DMS153 treated with DMSO at 0.1 percent for 48 hours (cell line): ENCODE results near the gene TMEM255B.

Experiments used
- DNase-seq: peaks from one replicate; lab custom pipeline; 2025; ENCODE audit not compliant: unreplicated experiment; lab: John Stamatoyannopoulos, UW

Gene TMEM255B

GRCh38 chr13:113766035-113766800, 7.2 kb downstream of the TMEM255B start:
- DNase-seq = no peak

GRCh38 chr13:113767366-113767765, 8.3 kb downstream of the TMEM255B start:
- DNase-seq = no peak

GRCh38 chr13:113768018-113768905, 9.2 kb downstream of the TMEM255B start:
- no peak for DNase-seq

GRCh38 chr13:113769106-113769505, 10.1 kb downstream of the TMEM255B start:
- no peak for DNase-seq

- no peak for DNase-seq
These were observed 10.9 kb downstream of the TMEM255B start for GRCh38 chr13:113769881-113770280.

- no peak for DNase-seq
These were observed 11.4 kb downstream of the TMEM255B start for GRCh38 chr13:113770441-113770840.

GRCh38 chr13:113770937-113771336, 11.9 kb downstream of the TMEM255B start:
- no peak for DNase-seq

GRCh38 chr13:113771709-113772331, 12.8 kb downstream of the TMEM255B start:
- DNase-seq = no peak

- peak; percentile 16 for DNase-seq
These were observed 15.4 kb downstream of the TMEM255B start for GRCh38 chr13:113774177-113775107.

GRCh38 chr13:113775451-113776145, 16.6 kb downstream of the TMEM255B start:
- DNase-seq = no peak

- peak; percentile 80 for DNase-seq
These were observed 17.5 kb downstream of the TMEM255B start for GRCh38 chr13:113776231-113777125.

GRCh38 chr13:113777311-113778260, 18.6 kb downstream of the TMEM255B start:
- no peak for DNase-seq

- no peak for DNase-seq
These were observed 22.5 kb downstream of the TMEM255B start for GRCh38 chr13:113781571-113781970.

GRCh38 chr13:113782472-113782871, 23.4 kb downstream of the TMEM255B start:
- DNase-seq = no peak

GRCh38 chr13:113783200-113783881, 24.3 kb downstream of the TMEM255B start:
- no peak for DNase-seq

- DNase-seq = no peak
These were observed 25.1 kb downstream of the TMEM255B start for GRCh38 chr13:113783966-113784644.

GRCh38 chr13:113784645-113785024, 25.6 kb downstream of the TMEM255B start:
- DNase-seq = no peak
